Measurements from ENCODE around the gene SLC23A1.

- TF ChIP-seq SIN3A (IDR thresholded peaks at IDR 0.05; ENCODE audit: borderline replicate concordance in 2 of 2, control insufficient read depth in 1 of 2, low read depth in 2 of 2, low read length in 2 of 2) (no peak), POLR2AphosphoS5 (IDR thresholded peaks at IDR 0.05; ENCODE audit: control insufficient read depth, insufficient read depth, low read depth, low read length) (no peak), KLF13 (tag; IDR thresholded peaks at IDR 0.05; ENCODE audit: borderline replicate concordance, low read depth) (no peak), FOS (IDR thresholded peaks at IDR 0.05; ENCODE audit: extremely low read depth, insufficient read length) (no peak), NR2F6 (CRISPR knock-in tag; IDR thresholded peaks at IDR 0.05) (no peak), EP300 (IDR thresholded peaks at IDR 0.05; ENCODE audit: low read length) (no peak)
- TF ChIP-seq, protein P1, sequence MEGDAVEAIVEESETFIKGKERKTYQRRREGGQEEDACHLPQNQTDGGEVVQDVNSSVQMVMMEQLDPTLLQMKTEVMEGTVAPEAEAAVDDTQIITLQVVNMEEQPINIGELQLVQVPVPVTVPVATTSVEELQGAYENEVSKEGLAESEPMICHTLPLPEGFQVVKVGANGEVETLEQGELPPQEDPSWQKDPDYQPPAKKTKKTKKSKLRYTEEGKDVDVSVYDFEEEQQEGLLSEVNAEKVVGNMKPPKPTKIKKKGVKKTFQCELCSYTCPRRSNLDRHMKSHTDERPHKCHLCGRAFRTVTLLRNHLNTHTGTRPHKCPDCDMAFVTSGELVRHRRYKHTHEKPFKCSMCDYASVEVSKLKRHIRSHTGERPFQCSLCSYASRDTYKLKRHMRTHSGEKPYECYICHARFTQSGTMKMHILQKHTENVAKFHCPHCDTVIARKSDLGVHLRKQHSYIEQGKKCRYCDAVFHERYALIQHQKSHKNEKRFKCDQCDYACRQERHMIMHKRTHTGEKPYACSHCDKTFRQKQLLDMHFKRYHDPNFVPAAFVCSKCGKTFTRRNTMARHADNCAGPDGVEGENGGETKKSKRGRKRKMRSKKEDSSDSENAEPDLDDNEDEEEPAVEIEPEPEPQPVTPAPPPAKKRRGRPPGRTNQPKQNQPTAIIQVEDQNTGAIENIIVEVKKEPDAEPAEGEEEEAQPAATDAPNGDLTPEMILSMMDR (IDR thresholded peaks at IDR 0.05 in 2 of 3, conservative IDR thresholded peaks at IDR 0.05 in 1 of 3; ENCODE audit: insufficient read depth in 2 of 3, low read depth in 1 of 3, low read length in 3 of 3) = no peak
- TF ChIP-seq, protein P2, sequence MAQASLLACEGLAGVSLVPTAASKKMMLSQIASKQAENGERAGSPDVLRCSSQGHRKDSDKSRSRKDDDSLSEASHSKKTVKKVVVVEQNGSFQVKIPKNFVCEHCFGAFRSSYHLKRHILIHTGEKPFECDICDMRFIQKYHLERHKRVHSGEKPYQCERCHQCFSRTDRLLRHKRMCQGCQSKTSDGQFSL (CRISPR knock-in tag; IDR thresholded peaks at IDR 0.05) = no peak
- TF ChIP-seq, protein P2 (tag; IDR thresholded peaks at IDR 0.05) = no peak
- TF ChIP-seq, protein P3, sequence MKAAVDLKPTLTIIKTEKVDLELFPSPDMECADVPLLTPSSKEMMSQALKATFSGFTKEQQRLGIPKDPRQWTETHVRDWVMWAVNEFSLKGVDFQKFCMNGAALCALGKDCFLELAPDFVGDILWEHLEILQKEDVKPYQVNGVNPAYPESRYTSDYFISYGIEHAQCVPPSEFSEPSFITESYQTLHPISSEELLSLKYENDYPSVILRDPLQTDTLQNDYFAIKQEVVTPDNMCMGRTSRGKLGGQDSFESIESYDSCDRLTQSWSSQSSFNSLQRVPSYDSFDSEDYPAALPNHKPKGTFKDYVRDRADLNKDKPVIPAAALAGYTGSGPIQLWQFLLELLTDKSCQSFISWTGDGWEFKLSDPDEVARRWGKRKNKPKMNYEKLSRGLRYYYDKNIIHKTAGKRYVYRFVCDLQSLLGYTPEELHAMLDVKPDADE (conservative IDR thresholded peaks at IDR 0.05; ENCODE audit: control insufficient read depth, low read depth, low read length) = no peak
Measured at GRCh38 chr5:139403418-139403786, 20.3 kb upstream of the SLC23A1 start.
